KOPT-K1 (cell line): ENCODE measurements around the gene AP2A2.

Experiments
- H3K27ac ChIP-seq: fragments of 200-600 bp; sonication (generic); 2 replicates; pipeline ENCODE4 v1.5.1; 2016; ENCODE audit warnings: antibody characterized with exemption, mild to moderate bottlenecking, low read depth, low read length; ENCODE audit not compliant: poor library complexity, severe bottlenecking
- H3K36me3 ChIP-seq: fragments of 200-600 bp; sonication (generic); 2 replicates; pipeline ENCODE4 v1.5.1; 2017; ENCODE audit warnings: antibody characterized with exemption, mild to moderate bottlenecking, low read length, moderate library complexity; ENCODE audit not compliant: insufficient read depth
- H3K9me3 ChIP-seq: fragments of 200-600 bp; sonication (generic); 2 replicates; pipeline ENCODE4 v1.5.1; 2017; ENCODE audit warnings: antibody characterized with exemption, low read length, mild to moderate bottlenecking; ENCODE audit not compliant: insufficient read depth, poor library complexity, severe bottlenecking

The AP2A2 gene

DNA sequence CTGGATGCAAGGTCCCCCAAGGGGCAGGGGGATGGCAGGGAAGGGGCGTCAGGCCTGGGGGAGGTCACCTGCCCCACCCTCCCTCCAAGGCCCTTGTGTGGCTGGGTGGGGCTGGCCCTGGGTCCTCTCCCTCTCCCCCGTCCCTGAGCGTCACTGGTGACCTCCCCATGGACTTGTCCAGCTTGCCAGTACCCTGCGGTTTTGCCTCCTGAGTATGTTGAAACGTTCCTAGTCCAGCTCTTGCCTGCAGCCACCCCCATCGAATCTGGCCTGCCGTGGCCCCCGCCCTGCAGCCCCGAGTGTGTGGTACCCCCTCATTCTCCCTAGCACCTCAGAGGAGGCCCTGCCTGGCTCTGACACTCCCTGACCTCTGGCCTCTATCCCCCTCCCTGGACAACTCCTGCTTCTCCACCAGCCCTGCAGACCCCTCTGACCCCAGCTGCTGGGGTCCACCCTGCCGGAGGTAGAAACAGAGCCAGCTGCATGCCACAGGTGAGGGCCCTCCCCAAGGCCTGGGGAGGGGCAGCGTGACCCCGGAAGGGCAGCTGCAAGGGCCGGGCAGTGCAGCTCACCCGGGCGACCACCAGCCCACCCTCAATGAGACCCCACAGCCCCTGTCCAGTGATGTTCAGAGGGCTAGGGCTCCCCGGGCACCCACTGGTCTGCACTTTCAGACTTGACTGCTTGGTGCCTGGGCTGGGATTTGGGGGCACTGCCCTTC lies 114.9 kb downstream of the AP2A2 start:
- H3K9me3 ChIP-seq: no peaks in the 10 kb centered on the region
- no peaks in the 10 kb centered on the region for H3K36me3 ChIP-seq
- no peak overlapping the region for H3K27ac ChIP-seq

DNA sequence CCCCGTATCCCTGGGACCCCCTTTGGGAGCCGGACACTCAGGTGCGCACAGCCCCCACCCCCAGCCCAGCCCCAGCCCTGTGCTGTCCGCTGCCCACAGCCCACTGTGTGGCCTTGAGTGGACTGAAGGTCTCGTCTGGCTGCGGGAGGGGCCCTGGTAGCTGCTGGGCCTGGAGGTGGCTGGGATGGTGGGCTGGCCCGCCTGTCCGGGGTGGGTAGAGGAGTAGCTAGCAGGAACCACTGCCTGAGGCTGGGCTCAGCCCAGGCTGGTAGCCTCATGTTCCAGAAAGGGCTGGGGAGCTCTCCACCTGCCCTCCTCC lies 115.4 kb downstream of the AP2A2 start:
- no peaks in the 10 kb centered on the region for H3K9me3 ChIP-seq
- no peaks in the 10 kb centered on the region for H3K36me3 ChIP-seq
- H3K27ac ChIP-seq: no peak overlapping the region

DNA sequence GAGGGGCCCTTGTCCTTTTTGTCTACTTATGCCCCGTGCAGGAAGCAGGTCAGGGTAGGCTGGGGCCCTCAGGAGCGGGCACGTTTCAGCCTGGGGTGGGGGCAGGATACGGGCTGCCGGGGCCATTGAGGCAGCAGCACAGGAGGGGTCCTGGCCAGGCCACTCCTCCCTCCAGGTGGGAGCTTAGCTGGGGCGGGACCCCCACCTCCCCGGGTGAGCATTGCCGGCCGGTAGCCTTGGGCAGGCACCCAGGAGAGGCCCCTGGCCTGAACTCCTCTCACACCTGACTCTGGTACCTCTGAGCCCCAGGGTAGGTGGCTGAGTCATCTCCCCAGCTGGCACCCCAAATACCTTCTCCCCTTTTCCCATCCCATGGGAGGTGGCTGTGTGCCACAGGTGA lies 115.8 kb downstream of the AP2A2 start:
- H3K9me3 ChIP-seq: no peaks in the 10 kb centered on the region
- H3K27ac ChIP-seq: no peak overlapping the region
- H3K36me3 ChIP-seq: no peaks in the 10 kb centered on the region

DNA sequence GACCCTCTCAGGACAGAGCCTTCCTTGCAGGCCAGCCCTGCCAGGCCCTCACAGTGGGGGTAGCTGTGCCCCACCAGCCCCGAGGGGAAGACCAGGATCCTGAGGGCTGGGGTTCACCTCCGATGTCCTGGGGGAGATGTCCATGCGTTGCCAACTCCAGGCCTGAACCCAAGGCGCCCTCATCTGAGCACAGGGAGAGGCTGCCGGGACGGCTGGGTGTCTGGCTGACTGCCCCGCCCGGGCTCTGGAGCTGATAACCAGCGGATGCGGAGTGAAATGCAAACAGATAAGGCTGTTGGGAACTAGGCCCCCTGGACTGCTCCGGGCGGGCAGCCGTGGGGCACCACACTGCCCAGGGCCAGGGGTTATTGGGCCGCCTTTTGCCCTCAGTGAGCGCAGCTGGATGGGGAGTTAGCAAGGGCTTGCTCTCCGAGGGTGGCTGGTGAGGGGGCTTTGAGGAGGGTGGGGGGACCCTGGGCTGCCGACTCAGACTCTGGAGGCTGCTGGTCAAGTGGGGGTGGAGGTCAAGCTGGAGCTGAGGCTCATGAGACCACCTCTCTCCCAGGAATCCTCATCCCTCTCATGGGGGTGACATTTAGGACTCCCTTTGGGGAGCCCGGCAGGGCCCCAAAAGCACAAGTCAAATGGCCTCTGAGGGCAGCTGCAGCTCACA lies 116.4 kb downstream of the AP2A2 start:
- Histone ChIP-seq H3K9me3 (no peaks in the 10 kb centered on the region), H3K36me3 (no peaks in the 10 kb centered on the region), H3K27ac (no peak overlapping the region)

- Histone ChIP-seq H3K27ac (no peak overlapping the region), H3K9me3 (no peaks in the 10 kb centered on the region), H3K36me3 (no peaks in the 10 kb centered on the region)
These were observed 117.2 kb downstream of the AP2A2 start for GRCh38 chr11:1042626-1043562.

DNA sequence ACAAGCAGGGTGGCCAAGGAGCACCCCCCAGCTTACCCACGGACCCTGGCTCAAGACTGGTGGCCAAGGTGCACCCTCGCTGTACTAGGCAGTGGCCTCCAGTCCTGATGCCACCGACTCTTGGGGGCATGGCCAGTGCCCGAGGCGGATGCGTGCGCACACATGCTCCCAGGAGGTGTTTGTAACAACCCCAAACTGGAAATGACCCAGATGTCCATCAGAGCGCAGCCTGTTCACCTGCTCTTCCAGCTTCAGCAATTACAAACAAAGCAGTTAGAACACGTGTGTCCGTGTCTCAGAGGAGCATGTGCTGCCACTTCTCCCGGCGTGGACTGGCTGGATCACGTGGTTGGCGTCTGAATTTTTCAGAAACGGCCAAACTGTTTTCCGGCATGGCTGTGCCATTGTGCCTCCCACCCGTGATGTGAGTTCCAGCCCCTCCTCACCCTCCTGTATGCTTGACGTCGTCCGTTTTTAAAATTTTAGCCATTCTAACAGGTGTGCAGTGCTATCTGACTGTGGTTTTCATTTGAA lies 118.0 kb downstream of the AP2A2 start:
- H3K27ac ChIP-seq: no peak overlapping the region
- H3K36me3 ChIP-seq: no peaks in the 10 kb centered on the region
- no peaks in the 10 kb centered on the region for H3K9me3 ChIP-seq

DNA sequence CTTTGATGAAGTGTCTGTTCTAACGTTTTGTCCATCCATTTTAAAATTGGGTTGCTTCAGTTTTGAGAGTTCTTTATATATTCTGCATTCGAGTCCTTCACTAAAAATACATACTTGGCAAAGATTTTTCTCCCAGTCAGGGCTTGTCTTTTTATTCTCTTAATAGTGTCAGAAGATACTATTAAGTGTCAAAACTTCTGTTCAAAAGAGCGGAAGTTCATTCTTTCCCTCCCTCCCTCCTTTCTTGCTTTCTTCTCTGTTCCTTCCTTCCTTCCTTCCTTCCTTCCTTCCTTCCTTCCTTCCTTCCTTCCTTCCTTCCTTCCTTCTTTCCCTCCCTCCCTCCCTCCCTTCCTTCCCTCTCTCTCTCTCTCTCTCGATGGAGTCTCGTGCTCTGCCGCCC lies 118.5 kb downstream of the AP2A2 start:
- H3K36me3 ChIP-seq: no peaks in the 10 kb centered on the region

DNA sequence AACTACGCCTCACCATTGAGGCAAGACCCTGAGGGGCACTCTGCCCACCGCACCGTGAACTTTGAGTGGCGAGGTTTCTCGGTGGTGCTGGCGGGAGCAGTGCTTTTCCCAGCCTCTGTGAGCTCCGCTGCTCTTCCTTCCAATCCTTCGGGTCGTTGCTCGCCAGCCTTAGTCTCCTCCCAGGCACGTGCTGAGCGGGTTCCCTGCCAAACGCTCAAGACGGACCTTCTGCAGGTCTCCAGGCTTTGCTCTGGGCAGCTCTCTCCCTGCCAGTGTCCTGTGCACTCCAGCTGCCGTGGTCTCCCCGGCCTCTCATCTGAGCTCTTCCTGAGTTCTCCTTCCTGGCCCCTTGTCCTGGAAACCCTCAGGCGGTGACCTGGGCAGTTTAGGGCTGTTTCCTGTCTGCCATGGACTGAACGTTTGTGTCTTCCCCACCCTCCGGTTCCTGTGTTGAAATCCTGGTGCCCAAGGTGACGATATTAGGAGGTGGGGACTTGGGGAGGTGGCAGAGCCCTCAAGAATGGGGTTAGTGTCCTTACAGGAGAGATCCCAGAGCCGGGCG lies 122.0 kb downstream of the AP2A2 start:
- H3K27ac ChIP-seq: no peak overlapping the region
- H3K9me3 ChIP-seq: no peaks in the 10 kb centered on the region
- no peaks in the 10 kb centered on the region for H3K36me3 ChIP-seq

More for the DNA sequence above, 118.5 kb downstream of the AP2A2 start:
- Histone ChIP-seq H3K9me3 (no peaks in the 10 kb centered on the region), H3K27ac (no peak overlapping the region)

GRCh38 chr11:1048375-1049070 lies 122.9 kb downstream of the AP2A2 start:
- H3K36me3 ChIP-seq: no peaks in the 10 kb centered on the region
- H3K9me3 ChIP-seq: no peaks in the 10 kb centered on the region
- H3K27ac ChIP-seq: no peak overlapping the region

DNA sequence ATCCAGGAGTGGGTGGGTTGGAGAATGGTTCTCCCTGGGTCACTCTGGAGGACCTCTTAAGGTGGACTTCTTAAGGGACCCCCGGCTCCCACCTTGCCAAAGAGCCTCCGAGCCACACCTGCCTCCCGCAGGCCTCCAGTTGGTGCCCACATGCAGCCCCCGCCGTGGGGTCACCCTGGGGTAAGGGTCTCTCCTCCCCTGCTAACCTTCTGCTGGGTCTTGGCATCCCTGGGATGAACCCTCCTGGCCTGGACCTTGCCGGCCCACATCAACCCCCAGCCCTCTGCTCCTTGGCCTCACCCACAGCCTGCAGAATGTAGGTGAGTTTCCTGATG lies 123.4 kb downstream of the AP2A2 start:
- no peaks in the 10 kb centered on the region for H3K9me3 ChIP-seq
- no peaks in the 10 kb centered on the region for H3K36me3 ChIP-seq
- H3K27ac ChIP-seq: no peak overlapping the region

DNA sequence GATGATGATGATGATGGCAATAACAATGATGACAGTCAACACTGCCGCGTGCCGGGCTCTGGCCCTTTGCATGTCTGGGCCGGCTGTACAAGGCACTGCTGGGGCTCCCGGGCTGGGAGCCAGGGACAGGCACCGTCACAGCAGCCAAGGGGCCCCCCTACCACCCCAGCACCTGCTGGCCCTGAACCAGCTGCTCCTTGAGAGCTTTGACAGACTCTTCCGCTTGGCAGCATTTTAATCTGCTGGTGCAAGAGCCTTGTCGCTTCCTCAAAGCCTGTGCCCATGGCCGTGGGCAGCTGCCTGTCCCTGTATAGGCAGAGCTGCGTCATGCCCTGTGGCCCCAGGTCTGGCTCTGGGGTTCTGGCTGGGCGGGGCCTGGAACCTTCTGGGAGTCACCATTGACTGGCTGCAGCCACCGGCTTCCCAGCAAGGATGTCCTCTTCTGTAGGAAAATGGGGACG lies 123.8 kb downstream of the AP2A2 start:
- H3K27ac ChIP-seq: no peak overlapping the region
- H3K9me3 ChIP-seq: no peaks in the 10 kb centered on the region
- no peaks in the 10 kb centered on the region for H3K36me3 ChIP-seq

GRCh38 chr11:1049911-1050580 lies 124.4 kb downstream of the AP2A2 start:
- Histone ChIP-seq H3K36me3 (no peaks in the 10 kb centered on the region), H3K27ac (no peak overlapping the region), H3K9me3 (no peaks in the 10 kb centered on the region)

DNA sequence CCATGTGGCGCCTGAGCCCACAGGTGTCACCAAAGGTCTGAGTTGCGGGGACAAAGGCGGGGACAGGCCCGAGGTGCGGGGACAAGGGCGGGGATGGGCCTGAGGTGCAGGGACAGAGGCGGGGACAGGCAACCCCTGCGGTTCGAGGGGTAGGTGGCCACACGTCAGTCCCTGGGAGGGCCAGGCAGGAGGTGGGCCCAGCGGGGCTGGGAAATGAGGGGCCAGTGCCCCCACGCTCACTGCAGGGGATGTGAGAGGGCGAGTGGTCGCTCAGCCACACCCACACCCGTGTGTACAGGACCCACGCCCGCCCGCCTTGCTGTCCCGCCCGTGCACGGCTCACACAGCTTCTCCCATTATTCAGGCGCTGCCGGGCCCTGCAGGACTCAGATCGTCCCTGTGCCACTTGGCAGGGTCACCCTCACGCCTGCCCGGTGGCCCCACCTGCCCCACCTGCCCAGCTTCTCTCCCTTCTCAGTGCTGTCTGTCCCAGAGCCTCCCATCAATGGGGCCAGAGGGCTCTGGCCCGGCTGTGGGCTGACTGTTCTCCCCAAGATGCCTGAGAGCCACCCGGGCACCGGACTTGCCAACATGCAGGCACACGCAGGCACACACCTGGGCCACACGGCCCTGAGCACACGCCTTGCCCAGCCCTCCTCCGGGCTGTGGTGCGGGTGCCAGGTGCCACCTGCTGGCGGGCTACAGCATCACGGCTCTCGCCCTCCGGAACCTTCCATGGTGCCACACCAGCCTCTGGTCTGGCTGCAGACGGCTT lies 125.1 kb downstream of the AP2A2 start:
- Histone ChIP-seq H3K27ac (no peak overlapping the region), H3K36me3 (no peaks in the 10 kb centered on the region), H3K9me3 (no peaks in the 10 kb centered on the region)
